Epithelial cell of esophagus (primary cell): ENCODE data around the gene UVRAG.

Source experiments
- DNase-seq: peaks from one replicate; pipeline ENCODE4 v3.0.0; 2010; ENCODE audit warnings: low read depth
- H3K4me3 ChIP-seq: 2 replicates; pipeline ENCODE4 v1.5.1; 2011; ENCODE audit warnings: mild to moderate bottlenecking, low read length, control low read depth
- CTCF ChIP-seq: IDR thresholded peaks from 2 replicates; pipeline ENCODE4 v1.5.1; 2011; ENCODE audit warnings: low read depth, mild to moderate bottlenecking, low read length, control low read depth, inconsistent platforms; ENCODE audit not compliant: insufficient read depth; ENCODE audit errors: missing control alignments

Gene UVRAG

GRCh38 chr11:76105637-76106036 lies 290.6 kb downstream of the UVRAG start:
- no peak for TF ChIP-seq CTCF

GRCh38 chr11:76107971-76108370 lies 293.0 kb downstream of the UVRAG start:
- no peak overlapping the region for H3K4me3 ChIP-seq
- TF ChIP-seq CTCF: no peak
- no peak for DNase-seq

More at GRCh38 chr11:76105637-76106036, 290.6 kb downstream of the UVRAG start:
- DNase-seq: no peak
- no peak overlapping the region for H3K4me3 ChIP-seq

GRCh38 chr11:76114238-76114637 lies 299.2 kb downstream of the UVRAG start:
- no peak overlapping the region for H3K4me3 ChIP-seq
- DNase-seq: no peak
- TF ChIP-seq CTCF: no peak

GRCh38 chr11:76115555-76115954 lies 300.5 kb downstream of the UVRAG start:
- no peak for DNase-seq
- H3K4me3 ChIP-seq: no peak overlapping the region
- no peak for TF ChIP-seq CTCF

- no peak for DNase-seq
- TF ChIP-seq CTCF: no peak
These were observed 304.0 kb downstream of the UVRAG start for GRCh38 chr11:76119032-76119431.

GRCh38 chr11:76119779-76120178 lies 304.8 kb downstream of the UVRAG start:
- H3K4me3 ChIP-seq: no peak overlapping the region
- TF ChIP-seq CTCF: no peak
- peak; percentile 6 for DNase-seq

More at GRCh38 chr11:76119032-76119431, 304.0 kb downstream of the UVRAG start:
- H3K4me3 ChIP-seq: no peak overlapping the region

GRCh38 chr11:76120513-76121101 lies 305.6 kb downstream of the UVRAG start:
- H3K4me3 ChIP-seq: no peak overlapping the region
- DNase-seq: no peak
- TF ChIP-seq CTCF: no peak
